ENCODE data around the gene SLC8B1.

Gene SLC8B1

GRCh38 chr12:113306382-113306781 lies 28.5 kb downstream of the SLC8B1 start:
- DNase-seq (ENCODE audit: low read depth, low spot score), result peak; percentile 23
- no peak overlapping the region for H3K4me3 ChIP-seq (ENCODE audit: low read depth, low read length)
- in situ Hi-C loops (cut with HindIII; ENCODE audit: low sequenced_read_pairs), result no loop called here
- no peak for TF ChIP-seq CTCF (IDR thresholded peaks at IDR 0.05; ENCODE audit: low read depth, low read length)

GRCh38 chr12:113305281-113305856 lies 29.5 kb downstream of the SLC8B1 start:
- no peak for DNase-seq (ENCODE audit: low read depth, low spot score)
- TF ChIP-seq CTCF (IDR thresholded peaks at IDR 0.05; ENCODE audit: low read depth, low read length), result no peak
- H3K4me3 ChIP-seq (ENCODE audit: low read depth, low read length), result no peak overlapping the region
- in situ Hi-C loops (cut with HindIII; ENCODE audit: low sequenced_read_pairs), result no loop called here

GRCh38 chr12:113302886-113303640 lies 31.8 kb downstream of the SLC8B1 start:
- TF ChIP-seq CTCF (IDR thresholded peaks at IDR 0.05; ENCODE audit: low read depth, low read length), result no peak
- no peak overlapping the region for H3K4me3 ChIP-seq (ENCODE audit: low read depth, low read length)
- no peak for DNase-seq (ENCODE audit: low read depth, low spot score)
- in situ Hi-C loops (cut with HindIII; ENCODE audit: low sequenced_read_pairs), result no loop called here

- in situ Hi-C loops (cut with HindIII; ENCODE audit: low sequenced_read_pairs), result no loop called here
- no peak overlapping the region for H3K4me3 ChIP-seq (ENCODE audit: low read depth, low read length)
- no peak for DNase-seq (ENCODE audit: low read depth, low spot score)
- TF ChIP-seq CTCF (IDR thresholded peaks at IDR 0.05; ENCODE audit: low read depth, low read length), result no peak
Measured at GRCh38 chr12:113302466-113302865, 32.4 kb downstream of the SLC8B1 start.

GRCh38 chr12:113301811-113302210 lies 33.1 kb downstream of the SLC8B1 start:
- no peak overlapping the region for H3K4me3 ChIP-seq (ENCODE audit: low read depth, low read length)
- no peak for DNase-seq (ENCODE audit: low read depth, low spot score)
- TF ChIP-seq CTCF (IDR thresholded peaks at IDR 0.05; ENCODE audit: low read depth, low read length), result no peak
- in situ Hi-C loops (cut with HindIII; ENCODE audit: low sequenced_read_pairs), result no loop called here

- in situ Hi-C loops (cut with HindIII; ENCODE audit: low sequenced_read_pairs), result no loop called here
- DNase-seq (ENCODE audit: low read depth, low spot score), result peak; percentile 83
- no peak overlapping the region for H3K4me3 ChIP-seq (ENCODE audit: low read depth, low read length)
- TF ChIP-seq CTCF (IDR thresholded peaks at IDR 0.05; ENCODE audit: low read depth, low read length), result no peak
Measured at GRCh38 chr12:113299619-113300237, 35.2 kb downstream of the SLC8B1 start.
